Effector memory CD4-positive, alpha-beta T cell (primary cell): ENCODE measurements around the gene PLXNA3.

Experiments used
- DNase-seq, 3 donors: peaks; one replicate each; pipeline ENCODE4 v3.0.0-alpha.2; 2020
- H3K27ac ChIP-seq: 2 replicates; pipeline ENCODE4 v1.7.0; 2013; ENCODE audit warnings: mild to moderate bottlenecking, low read length, moderate library complexity; ENCODE audit not compliant: insufficient read depth, poor library complexity, severe bottlenecking
- H3K27me3 ChIP-seq: replicated peaks from 2 replicates; pipeline ENCODE4 v1.7.0; 2013; ENCODE audit warnings: mild to moderate bottlenecking, low read length; ENCODE audit not compliant: insufficient read depth, control insufficient read depth, poor library complexity, severe bottlenecking
- H3K36me3 ChIP-seq: 2 replicates; pipeline ENCODE4 v1.7.0; 2013; ENCODE audit warnings: mild to moderate bottlenecking, low read length, moderate library complexity; ENCODE audit not compliant: control insufficient read depth, insufficient read depth
- H3K4me1 ChIP-seq: 2 replicates; pipeline ENCODE4 v1.7.0; 2013; ENCODE audit warnings: low read length, mild to moderate bottlenecking; ENCODE audit not compliant: control insufficient read depth, insufficient read depth, poor library complexity, severe bottlenecking
- H3K4me3 ChIP-seq: 2 replicates; pipeline ENCODE4 v1.7.0; 2013; ENCODE audit warnings: low read length, low read depth, mild to moderate bottlenecking; ENCODE audit not compliant: insufficient read depth, poor library complexity, severe bottlenecking
- H3K9me3 ChIP-seq: 2 replicates; pipeline ENCODE4 v1.7.0; 2013; ENCODE audit warnings: mild to moderate bottlenecking, low read length, moderate library complexity; ENCODE audit not compliant: control insufficient read depth

The PLXNA3 gene

DNA sequence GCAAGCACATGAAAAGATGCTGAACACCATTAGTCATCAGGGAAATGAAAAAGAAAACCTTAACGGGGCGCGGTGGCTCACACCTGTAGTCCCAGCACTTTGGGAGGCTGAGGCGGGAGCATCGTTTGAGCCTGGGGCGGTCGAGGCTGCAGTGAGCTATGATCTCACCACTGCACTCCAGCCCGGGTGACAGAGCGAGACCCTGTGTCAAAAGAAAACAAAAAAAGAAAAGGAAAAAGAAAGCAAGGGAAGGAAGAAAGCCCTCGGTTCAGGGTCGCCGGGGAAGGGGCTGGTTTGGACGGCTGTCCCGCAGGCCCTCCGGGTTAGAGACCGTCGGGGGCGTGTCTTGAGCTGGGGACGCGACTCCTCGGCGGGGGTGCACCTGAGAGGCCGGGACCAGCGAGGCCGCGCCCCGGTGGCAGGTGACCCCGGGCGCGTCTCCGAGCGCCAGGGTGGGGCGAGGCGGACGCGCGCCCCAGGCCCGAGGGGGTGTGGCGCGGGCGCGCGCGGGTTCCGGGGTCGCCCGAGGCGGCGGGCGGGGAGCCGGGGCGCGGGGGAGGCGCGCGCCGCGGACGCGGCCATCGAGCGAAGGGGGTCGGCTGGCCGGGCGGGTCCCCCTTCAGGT is 478 bp upstream of the PLXNA3 start:
- Histone ChIP-seq H3K4me1 (peaks cover 4% of the 10 kb centered on the region), H3K27ac (no peak overlapping the region), H3K36me3 (no peaks in the 10 kb centered on the region), H3K4me3 (peak overlapping the region; percentile 34), H3K27me3 (no peaks in the 10 kb centered on the region), H3K9me3 (no peaks in the 10 kb centered on the region)
- DNase-seq, result peak; percentile 51 to 56 (median 51)

DNA sequence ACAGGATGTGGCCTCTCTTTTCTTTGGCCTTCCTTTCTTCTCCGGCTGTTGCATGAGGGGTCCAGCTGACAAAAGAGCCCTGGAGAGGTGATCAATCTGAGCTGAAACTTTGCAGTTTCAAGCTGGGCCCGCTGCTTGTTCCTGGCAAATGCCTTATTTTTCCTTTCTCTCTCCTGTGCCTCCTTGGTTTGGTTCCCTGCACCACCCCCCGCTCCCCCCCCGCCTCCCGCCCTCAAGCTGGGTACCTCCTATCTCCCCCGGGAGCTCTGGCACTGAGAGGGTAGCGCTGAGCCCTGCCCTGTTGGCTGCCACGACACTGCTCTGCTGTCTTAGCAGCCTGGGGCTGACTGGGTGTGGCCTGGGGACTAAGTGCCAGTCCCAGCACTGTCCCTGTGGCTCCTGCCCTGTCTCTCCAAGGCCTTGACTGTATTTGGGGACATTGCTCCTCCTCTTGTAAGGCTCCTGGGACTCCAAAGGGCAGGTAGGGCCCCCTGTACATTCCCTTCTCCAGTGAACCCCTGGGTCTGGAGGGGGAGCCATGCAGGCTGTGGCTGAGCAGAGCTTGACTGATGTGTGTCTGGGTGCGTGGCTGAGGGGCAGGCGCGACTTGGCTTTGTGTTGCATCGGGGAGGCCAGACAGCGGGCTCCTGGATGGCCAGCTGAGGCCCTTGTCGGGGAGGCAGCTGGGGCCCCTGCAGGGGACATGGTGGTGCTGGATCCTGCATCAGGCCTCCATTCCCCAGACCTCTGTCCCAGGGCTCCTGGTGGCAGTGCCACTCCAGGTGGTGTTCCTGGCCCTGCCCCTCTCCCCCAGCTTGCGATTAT is 1.1 kb downstream of the PLXNA3 start:
- peak overlapping the region; percentile 61 for H3K4me3 ChIP-seq
- no peak for DNase-seq
- no peaks in the 10 kb centered on the region for H3K9me3 ChIP-seq
- peaks cover 2% of the 10 kb centered on the region for H3K36me3 ChIP-seq
- no peaks in the 10 kb centered on the region for H3K27me3 ChIP-seq
- H3K4me1 ChIP-seq, result peaks cover 4% of the 10 kb centered on the region
- peak overlapping the region; percentile 58 for H3K27ac ChIP-seq

DNA sequence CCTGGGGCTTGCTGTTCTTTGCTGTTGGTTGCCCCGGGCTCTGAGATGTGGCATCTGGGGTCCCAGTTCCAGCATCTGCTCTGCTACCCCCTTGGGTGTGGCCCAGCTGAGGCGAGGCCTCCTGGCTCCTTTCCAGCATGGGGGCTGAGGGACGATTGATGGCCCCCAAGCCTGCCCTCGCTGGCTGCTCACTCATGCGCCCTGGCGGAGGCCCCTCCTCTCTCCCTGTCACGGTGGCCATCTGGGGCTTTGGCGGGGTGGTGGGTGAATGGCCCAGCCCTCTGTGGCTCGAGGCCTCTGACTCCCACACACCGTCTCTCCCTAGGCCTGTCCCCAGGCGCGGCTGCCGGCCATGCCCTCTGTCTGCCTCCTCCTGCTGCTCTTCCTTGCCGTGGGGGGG is 1.8 kb downstream of the PLXNA3 start:
- DNase-seq, result no peak
- Histone ChIP-seq H3K27me3 (no peaks in the 10 kb centered on the region), H3K9me3 (no peaks in the 10 kb centered on the region), H3K36me3 (peaks cover 3% of the 10 kb centered on the region), H3K27ac (no peak overlapping the region), H3K4me3 (no peak overlapping the region), H3K4me1 (peaks cover 4% of the 10 kb centered on the region)

DNA sequence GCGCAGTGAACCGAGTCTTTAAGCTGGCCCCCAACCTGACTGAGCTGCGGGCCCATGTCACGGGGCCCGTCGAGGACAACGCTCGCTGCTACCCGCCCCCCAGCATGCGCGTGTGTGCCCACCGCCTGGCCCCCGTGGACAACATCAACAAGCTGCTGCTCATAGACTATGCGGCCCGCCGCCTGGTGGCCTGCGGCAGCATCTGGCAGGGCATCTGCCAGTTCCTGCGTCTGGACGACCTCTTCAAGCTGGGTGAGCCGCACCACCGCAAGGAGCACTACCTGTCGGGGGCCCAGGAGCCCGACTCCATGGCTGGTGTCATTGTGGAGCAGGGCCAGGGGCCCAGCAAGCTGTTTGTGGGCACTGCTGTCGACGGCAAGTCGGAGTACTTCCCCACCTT is 2.2 kb downstream of the PLXNA3 start:
- DNase-seq, result no peak
- H3K36me3 ChIP-seq, result peaks cover 3% of the 10 kb centered on the region
- no peaks in the 10 kb centered on the region for H3K27me3 ChIP-seq
- H3K9me3 ChIP-seq, result no peaks in the 10 kb centered on the region
- H3K4me3 ChIP-seq, result no peak overlapping the region
- H3K4me1 ChIP-seq, result peaks cover 4% of the 10 kb centered on the region
- no peak overlapping the region for H3K27ac ChIP-seq

DNA sequence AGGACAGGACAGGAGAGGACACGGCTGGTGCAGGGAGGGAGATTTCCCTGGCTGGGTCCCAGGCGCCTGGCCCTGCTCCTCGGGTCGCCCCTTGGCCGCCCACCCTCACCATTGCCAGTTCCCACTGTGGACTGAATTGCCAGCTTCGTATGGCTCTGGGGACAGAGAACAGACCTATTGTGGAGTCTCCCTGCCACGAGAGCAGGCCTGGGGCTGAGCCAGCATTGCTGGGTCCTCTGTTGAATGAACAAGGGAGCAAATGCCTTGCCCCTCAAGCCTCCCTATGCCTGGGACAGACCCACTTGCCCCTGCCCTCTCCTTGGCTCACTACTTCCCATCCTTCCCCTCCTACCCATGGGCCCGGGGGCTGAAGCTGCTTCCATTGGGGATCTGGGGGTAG is 4.3 kb downstream of the PLXNA3 start:
- Histone ChIP-seq H3K36me3 (peaks cover 11% of the 10 kb centered on the region), H3K4me3 (no peak overlapping the region), H3K9me3 (no peaks in the 10 kb centered on the region), H3K27ac (no peak overlapping the region), H3K4me1 (peaks cover 4% of the 10 kb centered on the region), H3K27me3 (no peaks in the 10 kb centered on the region)
- no peak for DNase-seq

- Histone ChIP-seq H3K4me3 (no peak overlapping the region), H3K4me1 (peaks cover 4% of the 10 kb centered on the region), H3K27me3 (no peaks in the 10 kb centered on the region), H3K27ac (no peak overlapping the region), H3K9me3 (no peaks in the 10 kb centered on the region), H3K36me3 (peaks cover 11% of the 10 kb centered on the region)
- no peak for DNase-seq
Measured at GRCh38 chrX:154463611-154464220, 5.6 kb downstream of the PLXNA3 start.

- Histone ChIP-seq H3K9me3 (no peaks in the 10 kb centered on the region), H3K27ac (no peak overlapping the region), H3K4me1 (peaks cover 3% of the 10 kb centered on the region), H3K36me3 (peaks cover 16% of the 10 kb centered on the region), H3K27me3 (no peaks in the 10 kb centered on the region), H3K4me3 (no peak overlapping the region)
- no peak for DNase-seq
Measured at GRCh38 chrX:154464806-154465365, 6.8 kb downstream of the PLXNA3 start.

DNA sequence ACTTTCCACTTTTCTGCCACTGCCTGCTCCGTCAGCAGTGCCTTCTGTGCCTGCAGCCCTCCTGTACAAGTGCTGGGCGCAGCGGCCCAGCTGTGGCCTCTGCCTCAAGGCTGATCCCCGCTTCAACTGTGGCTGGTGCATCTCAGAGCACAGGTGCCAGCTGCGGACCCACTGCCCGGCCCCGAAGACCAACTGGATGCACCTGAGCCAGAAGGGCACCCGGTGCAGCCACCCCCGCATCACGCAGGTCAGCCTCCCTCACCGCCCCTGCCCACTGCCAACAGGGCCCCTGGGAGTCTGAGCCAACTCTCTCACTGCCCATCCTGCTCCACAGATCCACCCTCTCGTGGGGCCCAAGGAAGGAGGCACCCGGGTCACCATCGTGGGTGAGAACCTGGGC is 7.5 kb downstream of the PLXNA3 start:
- Histone ChIP-seq H3K36me3 (peaks cover 23% of the 10 kb centered on the region), H3K4me3 (no peak overlapping the region), H3K4me1 (no peaks in the 10 kb centered on the region), H3K9me3 (no peaks in the 10 kb centered on the region), H3K27me3 (no peaks in the 10 kb centered on the region), H3K27ac (no peak overlapping the region)
- no peak for DNase-seq

GRCh38 chrX:154466036-154466435 is 8.0 kb downstream of the PLXNA3 start:
- Histone ChIP-seq H3K27me3 (no peaks in the 10 kb centered on the region), H3K27ac (no peak overlapping the region), H3K36me3 (peaks cover 25% of the 10 kb centered on the region), H3K4me3 (no peak overlapping the region), H3K4me1 (no peaks in the 10 kb centered on the region), H3K9me3 (no peaks in the 10 kb centered on the region)
- DNase-seq, result no peak

DNA sequence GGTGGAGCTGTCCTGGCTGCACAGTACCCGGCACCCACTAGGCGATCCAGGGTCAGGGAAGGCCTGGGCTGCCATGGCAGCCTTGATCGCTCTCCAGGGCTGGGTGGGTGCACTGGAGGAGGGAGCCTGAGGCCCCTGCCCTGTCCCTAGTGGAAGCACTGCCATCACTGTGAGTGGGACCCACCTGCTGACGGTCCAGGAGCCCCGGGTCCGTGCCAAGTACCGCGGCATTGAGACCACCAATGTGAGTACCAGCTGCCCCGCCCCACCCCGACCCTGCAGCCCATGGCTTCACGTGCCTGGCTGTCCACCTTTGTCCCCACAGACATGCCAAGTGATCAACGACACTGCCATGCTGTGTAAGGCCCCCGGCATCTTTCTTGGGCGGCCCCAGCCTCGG is 8.8 kb downstream of the PLXNA3 start:
- no peaks in the 10 kb centered on the region for H3K27me3 ChIP-seq
- H3K36me3 ChIP-seq, result peaks cover 25% of the 10 kb centered on the region
- no peaks in the 10 kb centered on the region for H3K9me3 ChIP-seq
- H3K4me1 ChIP-seq, result no peaks in the 10 kb centered on the region
- no peak overlapping the region for H3K4me3 ChIP-seq
- H3K27ac ChIP-seq, result no peak overlapping the region
- no peak for DNase-seq
